ENCODE data around the gene EPO.
"Not testable (repeated sequence)": the region's sequence is repeated elsewhere in the genome, so short reads cannot be mapped to it uniquely, and the experiment has no call there.

EPO gene

DNA sequence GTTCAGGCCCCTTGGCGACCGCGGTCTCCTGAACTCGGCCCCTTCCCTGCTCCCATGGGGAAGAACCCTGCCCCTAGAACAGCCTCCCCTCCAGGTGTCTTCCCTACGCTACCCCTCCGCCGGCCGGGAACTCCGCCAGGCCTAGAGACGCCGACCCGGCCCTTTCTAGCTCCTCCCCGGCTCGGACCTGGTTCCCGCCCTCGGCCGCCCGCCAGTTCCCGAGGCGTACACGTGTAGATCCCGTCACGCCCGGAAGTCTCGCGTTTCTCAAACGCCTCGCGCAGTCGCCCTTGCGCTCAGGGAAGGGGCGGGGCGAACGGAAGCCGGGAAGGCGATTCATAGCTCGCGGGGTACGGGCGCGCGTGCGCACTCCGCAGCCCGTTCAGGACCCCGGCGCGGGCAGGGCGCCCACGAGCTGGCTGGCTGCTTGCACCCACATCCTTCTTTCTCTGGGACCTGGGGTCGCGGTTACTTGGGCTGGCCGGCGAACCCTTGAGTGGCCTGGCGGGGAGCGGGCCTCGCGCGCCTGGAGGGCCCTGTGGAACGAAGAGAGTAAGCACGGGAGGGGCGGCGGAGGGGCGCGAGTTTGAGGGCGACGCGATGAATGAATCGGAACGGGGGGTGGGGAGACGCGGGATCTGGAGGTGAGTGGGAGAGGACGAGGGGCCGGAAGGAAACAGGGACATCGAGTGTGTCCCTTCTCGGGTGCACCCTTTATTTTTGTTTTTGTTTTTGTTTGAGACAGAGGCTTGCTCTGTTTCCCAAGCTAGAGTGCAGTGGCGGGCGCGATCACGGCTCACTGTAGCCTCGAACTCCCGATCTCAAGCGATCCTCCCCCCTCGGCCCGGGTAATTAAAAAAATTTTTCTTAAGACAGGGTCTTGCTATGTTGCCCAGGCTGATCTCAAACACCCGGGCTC is 14.3 kb upstream of the EPO start, which contains the start of gene POP7:
POP7 (plus strand) TSS at position 369 of the 919 bp plus-strand sequence. CDS start 710 bp downstream, outside the sequence.
- H3K4me3 ChIP-seq (ENCODE audit: low read length in 2 of 2), result peak within 1 kb of the TSS; percentile 88 to 93

DNA sequence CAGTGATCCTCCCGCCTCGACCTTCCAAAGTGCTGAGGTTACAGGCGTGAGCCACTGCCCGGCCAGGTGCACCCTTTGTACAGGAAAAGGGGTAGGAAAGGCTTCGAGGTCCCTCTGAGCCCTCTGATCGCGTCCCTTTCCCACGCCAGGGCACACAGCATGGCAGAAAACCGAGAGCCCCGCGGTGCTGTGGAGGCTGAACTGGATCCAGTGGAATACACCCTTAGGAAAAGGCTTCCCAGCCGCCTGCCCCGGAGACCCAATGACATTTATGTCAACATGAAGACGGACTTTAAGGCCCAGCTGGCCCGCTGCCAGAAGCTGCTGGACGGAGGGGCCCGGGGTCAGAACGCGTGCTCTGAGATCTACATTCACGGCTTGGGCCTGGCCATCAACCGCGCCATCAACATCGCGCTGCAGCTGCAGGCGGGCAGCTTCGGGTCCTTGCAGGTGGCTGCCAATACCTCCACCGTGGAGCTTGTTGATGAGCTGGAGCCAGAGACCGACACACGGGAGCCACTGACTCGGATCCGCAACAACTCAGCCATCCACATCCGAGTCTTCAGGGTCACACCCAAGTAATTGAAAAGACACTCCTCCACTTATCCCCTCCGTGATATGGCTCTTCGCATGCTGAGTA is 13.5 kb upstream of the EPO start:
- Histone ChIP-seq H3K36me3 (ENCODE audit: control insufficient read depth in 2 of 2, insufficient read depth in 2 of 2, low read length in 2 of 2) (peaks cover 0 to 2% of the 10 kb centered on the region in 2 donors), H3K9ac (ENCODE audit: low read depth in 1 of 2, low read length in 2 of 2) (peak overlapping the region; percentile 79 to 83), H3K4me3 (ENCODE audit: low read length in 2 of 2) (peak overlapping the region; percentile 88 to 93), H3K27ac (ENCODE audit: low read depth in 2 of 2, low read length in 2 of 2) (peak overlapping the region in 1 of 2 donors; percentile 97), H3K4me1 (ENCODE audit: control insufficient read depth in 2 of 2, insufficient read depth in 2 of 2, low read length in 2 of 2) (peaks cover 13 to 15% of the 10 kb centered on the region in 2 donors), H3K27me3 (ENCODE audit: control insufficient read depth in 2 of 2, insufficient read depth in 2 of 2, low read length in 2 of 2) (no peaks in the 10 kb centered on the region), H3K9me3 (ENCODE audit: control insufficient read depth in 2 of 2, low read length in 2 of 2) (no peaks in the 10 kb centered on the region)

More for the DNA sequence above, 14.3 kb upstream of the EPO start, which contains the start of gene POP7:
- H3K36me3 ChIP-seq (ENCODE audit: control insufficient read depth in 2 of 2, insufficient read depth in 2 of 2, low read length in 2 of 2), result peaks cover 0 to 2% of the 10 kb centered on the region in 2 donors
- H3K4me1 ChIP-seq (ENCODE audit: control insufficient read depth in 2 of 2, insufficient read depth in 2 of 2, low read length in 2 of 2), result peaks cover 13 to 15% of the 10 kb centered on the region in 2 donors
- no peaks in the 10 kb centered on the region for H3K9me3 ChIP-seq (ENCODE audit: control insufficient read depth in 2 of 2, low read length in 2 of 2)
- peak within 1 kb of the TSS; percentile 79 to 97 for H3K9ac ChIP-seq (ENCODE audit: low read depth in 1 of 2, low read length in 2 of 2)
- no peaks in the 10 kb centered on the region for H3K27me3 ChIP-seq (ENCODE audit: control insufficient read depth in 2 of 2, insufficient read depth in 2 of 2, low read length in 2 of 2)
- peak within 1 kb of the TSS; percentile 85 to 97 for H3K27ac ChIP-seq (ENCODE audit: low read depth in 2 of 2, low read length in 2 of 2)

DNA sequence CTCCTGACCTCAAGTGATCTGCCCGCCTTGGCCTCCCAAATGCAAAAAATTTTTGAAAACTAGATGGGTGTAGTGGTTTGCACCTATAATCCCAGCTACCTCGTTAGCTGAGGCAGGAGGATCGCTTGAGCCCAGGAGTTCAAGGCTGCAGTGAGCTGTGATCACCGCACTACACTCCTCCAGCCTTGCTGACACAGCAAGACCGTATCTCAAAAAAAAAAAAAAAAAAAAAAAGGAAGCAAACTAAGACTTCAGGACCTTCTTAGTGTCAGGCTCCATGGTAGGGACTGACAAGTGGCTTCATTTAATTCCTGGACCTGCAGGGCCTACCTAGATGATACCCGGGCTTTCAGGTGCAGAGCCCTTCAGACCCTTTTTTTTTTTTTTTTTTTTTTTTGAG is 11.9 kb upstream of the EPO start:
- Histone ChIP-seq H3K36me3 (ENCODE audit: control insufficient read depth in 2 of 2, insufficient read depth in 2 of 2, low read length in 2 of 2) (peaks cover 0 to 2% of the 10 kb centered on the region in 2 donors), H3K9ac (ENCODE audit: low read depth in 1 of 2, low read length in 2 of 2) (no peak overlapping the region), H3K27me3 (ENCODE audit: control insufficient read depth in 2 of 2, insufficient read depth in 2 of 2, low read length in 2 of 2) (no peaks in the 10 kb centered on the region), H3K9me3 (ENCODE audit: control insufficient read depth in 2 of 2, low read length in 2 of 2) (no peaks in the 10 kb centered on the region), H3K4me3 (ENCODE audit: low read length in 2 of 2) (no peak overlapping the region), H3K4me1 (ENCODE audit: control insufficient read depth in 2 of 2, insufficient read depth in 2 of 2, low read length in 2 of 2) (peaks cover 13 to 15% of the 10 kb centered on the region in 2 donors), H3K27ac (ENCODE audit: low read depth in 2 of 2, low read length in 2 of 2) (no peak overlapping the region)

DNA sequence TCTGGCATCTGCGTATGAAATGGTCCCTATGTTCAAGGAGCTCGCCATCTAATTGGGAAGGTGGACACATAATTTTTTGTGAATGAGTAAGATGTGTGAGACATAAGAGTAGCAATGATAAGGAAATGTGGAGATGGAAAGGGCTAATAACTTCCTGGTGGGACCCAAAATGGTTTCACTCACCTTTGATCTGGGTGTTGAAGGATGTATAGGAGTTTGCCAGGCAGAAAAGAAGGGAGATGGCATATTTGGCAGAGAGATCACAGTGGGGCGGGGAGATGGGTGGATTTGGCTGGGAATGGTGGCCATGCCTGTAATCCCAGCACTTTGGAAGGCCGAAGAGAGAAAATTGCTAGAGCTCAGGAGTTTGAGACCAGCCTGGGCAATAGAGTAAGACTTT is 9.8 kb upstream of the EPO start:
- no peaks in the 10 kb centered on the region for H3K9me3 ChIP-seq (ENCODE audit: control insufficient read depth in 2 of 2, low read length in 2 of 2)
- H3K27ac ChIP-seq (ENCODE audit: low read depth in 2 of 2, low read length in 2 of 2), result no peak overlapping the region
- H3K4me3 ChIP-seq (ENCODE audit: low read length in 2 of 2), result no peak overlapping the region
- H3K27me3 ChIP-seq (ENCODE audit: control insufficient read depth in 2 of 2, insufficient read depth in 2 of 2, low read length in 2 of 2), result no peaks in the 10 kb centered on the region
- no peak overlapping the region for H3K9ac ChIP-seq (ENCODE audit: low read depth in 1 of 2, low read length in 2 of 2)
- H3K4me1 ChIP-seq (ENCODE audit: control insufficient read depth in 2 of 2, insufficient read depth in 2 of 2, low read length in 2 of 2), result peaks cover 8% of the 10 kb centered on the region in 2 donors
- H3K36me3 ChIP-seq (ENCODE audit: control insufficient read depth in 2 of 2, insufficient read depth in 2 of 2, low read length in 2 of 2), result peaks cover 0 to 2% of the 10 kb centered on the region in 2 donors

DNA sequence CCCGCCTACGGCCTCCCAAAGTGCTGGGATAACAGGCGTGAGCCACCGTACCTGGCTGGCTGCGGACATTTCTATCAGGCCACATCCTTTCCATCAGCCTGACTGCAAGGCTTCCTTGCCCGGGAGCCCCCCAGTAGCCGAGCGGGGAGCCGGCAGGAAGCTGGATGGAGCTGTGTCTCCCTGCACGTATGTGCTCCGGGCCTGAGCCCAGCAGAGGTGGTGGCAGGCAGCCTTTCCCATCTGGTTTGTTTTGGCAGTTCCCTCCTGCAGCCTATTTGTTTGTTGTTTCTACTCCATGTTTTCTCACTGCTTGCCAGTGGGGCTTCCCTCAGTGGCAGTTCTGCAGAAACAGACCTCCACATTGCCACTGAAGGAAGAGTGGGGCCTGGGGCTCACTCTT is 8.9 kb upstream of the EPO start:
- no peak overlapping the region for H3K9ac ChIP-seq (ENCODE audit: low read depth in 1 of 2, low read length in 2 of 2)
- no peaks in the 10 kb centered on the region for H3K9me3 ChIP-seq (ENCODE audit: control insufficient read depth in 2 of 2, low read length in 2 of 2)
- H3K27ac ChIP-seq (ENCODE audit: low read depth in 2 of 2, low read length in 2 of 2), result no peak overlapping the region
- H3K4me1 ChIP-seq (ENCODE audit: control insufficient read depth in 2 of 2, insufficient read depth in 2 of 2, low read length in 2 of 2), result peaks cover 8% of the 10 kb centered on the region in 2 donors
- H3K4me3 ChIP-seq (ENCODE audit: low read length in 2 of 2), result no peak overlapping the region
- H3K27me3 ChIP-seq (ENCODE audit: control insufficient read depth in 2 of 2, insufficient read depth in 2 of 2, low read length in 2 of 2), result no peaks in the 10 kb centered on the region
- H3K36me3 ChIP-seq (ENCODE audit: control insufficient read depth in 2 of 2, insufficient read depth in 2 of 2, low read length in 2 of 2), result peaks cover 0 to 2% of the 10 kb centered on the region in 2 donors

DNA sequence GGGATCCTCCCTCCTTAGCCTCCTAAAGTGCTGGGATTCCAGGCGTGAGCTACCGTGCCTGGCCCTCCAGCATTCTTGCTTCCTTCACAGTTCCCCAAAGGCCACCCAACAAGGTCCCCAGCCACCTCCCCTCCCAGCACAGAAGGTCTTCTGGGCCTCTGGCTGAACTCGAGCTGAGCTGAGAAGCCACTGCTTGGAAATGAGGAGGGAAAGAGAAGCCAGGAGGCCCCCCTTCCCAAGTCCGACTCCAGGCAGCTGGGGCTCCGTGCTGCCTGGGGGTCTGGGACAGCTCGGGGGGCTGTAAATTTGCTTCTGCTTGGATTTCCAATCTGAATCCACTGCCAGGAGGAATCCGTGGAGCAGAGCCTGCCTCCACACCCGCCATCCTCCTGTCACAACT is 5.5 kb upstream of the EPO start:
- H3K4me3 ChIP-seq (ENCODE audit: low read length in 2 of 2), result no peak overlapping the region
- peaks cover 0 to 3% of the 10 kb centered on the region in 2 donors for H3K4me1 ChIP-seq (ENCODE audit: control insufficient read depth in 2 of 2, insufficient read depth in 2 of 2, low read length in 2 of 2)
- H3K9ac ChIP-seq (ENCODE audit: low read depth in 1 of 2, low read length in 2 of 2), result no peak overlapping the region
- no peaks in the 10 kb centered on the region for H3K36me3 ChIP-seq (ENCODE audit: control insufficient read depth in 2 of 2, insufficient read depth in 2 of 2, low read length in 2 of 2)
- peaks cover 4 to 5% of the 10 kb centered on the region in 2 donors for H3K27me3 ChIP-seq (ENCODE audit: control insufficient read depth in 2 of 2, insufficient read depth in 2 of 2, low read length in 2 of 2)
- H3K9me3 ChIP-seq (ENCODE audit: control insufficient read depth in 2 of 2, low read length in 2 of 2), result no peaks in the 10 kb centered on the region
- H3K27ac ChIP-seq (ENCODE audit: low read depth in 2 of 2, low read length in 2 of 2), result no peak overlapping the region

DNA sequence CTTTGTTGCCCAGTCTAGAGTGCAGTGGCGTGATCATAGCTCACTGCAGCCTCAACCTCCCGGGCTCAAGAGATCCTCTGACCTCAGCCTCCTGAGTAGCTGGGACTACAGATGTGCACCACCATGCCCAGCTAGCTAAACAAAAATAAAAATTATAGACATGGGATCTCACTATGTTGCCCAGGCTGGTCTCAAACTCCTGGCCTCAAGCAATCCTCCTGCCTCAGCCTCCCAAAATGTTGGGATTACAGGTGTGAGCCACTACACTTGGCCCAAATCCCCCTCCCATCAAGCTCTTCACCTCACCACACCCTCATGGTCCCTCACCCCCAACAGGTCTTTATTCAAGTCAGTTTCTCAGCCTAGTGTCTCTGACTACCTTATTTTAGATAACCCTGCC is 3.2 kb upstream of the EPO start:
- H3K9ac ChIP-seq (ENCODE audit: low read depth in 1 of 2, low read length in 2 of 2); H3K27ac ChIP-seq (ENCODE audit: low read depth in 2 of 2, low read length in 2 of 2); H3K4me1 ChIP-seq (ENCODE audit: control insufficient read depth in 2 of 2, insufficient read depth in 2 of 2, low read length in 2 of 2); H3K36me3 ChIP-seq (ENCODE audit: control insufficient read depth in 2 of 2, insufficient read depth in 2 of 2, low read length in 2 of 2); H3K4me3 ChIP-seq (ENCODE audit: low read length in 2 of 2); H3K9me3 ChIP-seq (ENCODE audit: control insufficient read depth in 2 of 2, low read length in 2 of 2): not testable (repeated sequence)
- H3K27me3 ChIP-seq (ENCODE audit: control insufficient read depth in 2 of 2, insufficient read depth in 2 of 2, low read length in 2 of 2), result peaks cover 21 to 24% of the 10 kb centered on the region in 2 donors

DNA sequence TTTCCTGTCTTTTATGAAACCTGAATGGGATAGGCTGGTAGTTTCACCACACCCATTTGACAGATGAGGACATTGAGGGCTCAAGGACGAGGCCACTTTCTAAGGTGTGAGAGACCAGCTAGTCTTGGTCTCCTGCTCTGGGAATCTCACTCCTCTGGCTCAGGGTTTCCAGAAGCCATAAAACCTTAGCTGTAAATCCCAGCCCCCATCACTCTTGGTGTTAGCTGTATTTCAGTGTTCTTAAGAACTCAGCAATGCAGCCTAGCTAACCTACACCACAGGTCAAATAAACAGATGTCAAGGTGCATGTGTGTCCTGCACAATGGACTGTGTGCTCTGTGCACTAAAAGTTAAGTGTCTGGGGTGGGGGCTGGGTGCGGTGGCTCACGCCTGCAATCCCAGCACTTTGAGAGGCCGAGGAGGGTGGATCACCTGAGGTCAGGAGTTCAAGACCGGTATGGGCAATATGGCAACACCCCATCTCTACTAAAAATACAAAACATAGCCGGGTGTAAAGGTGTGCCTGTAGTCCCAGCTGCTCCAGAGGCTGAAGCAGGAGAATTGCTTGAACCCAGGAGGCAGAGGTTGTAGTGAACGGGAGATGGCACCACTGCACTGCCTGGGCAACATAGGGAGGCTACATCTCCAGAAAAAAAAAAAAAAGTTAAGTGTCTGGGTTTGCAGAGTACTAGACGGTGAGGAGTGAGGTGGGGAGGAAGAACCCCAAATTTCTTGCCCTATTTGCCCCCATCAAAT is 567 bp upstream of the EPO start:
- Histone ChIP-seq H3K4me1 (ENCODE audit: control insufficient read depth in 2 of 2, insufficient read depth in 2 of 2, low read length in 2 of 2) (peaks cover 0 to 3% of the 10 kb centered on the region in 2 donors), H3K9me3 (ENCODE audit: control insufficient read depth in 2 of 2, low read length in 2 of 2) (no peaks in the 10 kb centered on the region), H3K27ac (ENCODE audit: low read depth in 2 of 2, low read length in 2 of 2) (no peak overlapping the region), H3K9ac (ENCODE audit: low read depth in 1 of 2, low read length in 2 of 2) (no peak overlapping the region), H3K27me3 (ENCODE audit: control insufficient read depth in 2 of 2, insufficient read depth in 2 of 2, low read length in 2 of 2) (peaks cover 30 to 34% of the 10 kb centered on the region in 2 donors), H3K4me3 (ENCODE audit: low read length in 2 of 2) (no peak overlapping the region), H3K36me3 (ENCODE audit: control insufficient read depth in 2 of 2, insufficient read depth in 2 of 2, low read length in 2 of 2) (no peaks in the 10 kb centered on the region)

DNA sequence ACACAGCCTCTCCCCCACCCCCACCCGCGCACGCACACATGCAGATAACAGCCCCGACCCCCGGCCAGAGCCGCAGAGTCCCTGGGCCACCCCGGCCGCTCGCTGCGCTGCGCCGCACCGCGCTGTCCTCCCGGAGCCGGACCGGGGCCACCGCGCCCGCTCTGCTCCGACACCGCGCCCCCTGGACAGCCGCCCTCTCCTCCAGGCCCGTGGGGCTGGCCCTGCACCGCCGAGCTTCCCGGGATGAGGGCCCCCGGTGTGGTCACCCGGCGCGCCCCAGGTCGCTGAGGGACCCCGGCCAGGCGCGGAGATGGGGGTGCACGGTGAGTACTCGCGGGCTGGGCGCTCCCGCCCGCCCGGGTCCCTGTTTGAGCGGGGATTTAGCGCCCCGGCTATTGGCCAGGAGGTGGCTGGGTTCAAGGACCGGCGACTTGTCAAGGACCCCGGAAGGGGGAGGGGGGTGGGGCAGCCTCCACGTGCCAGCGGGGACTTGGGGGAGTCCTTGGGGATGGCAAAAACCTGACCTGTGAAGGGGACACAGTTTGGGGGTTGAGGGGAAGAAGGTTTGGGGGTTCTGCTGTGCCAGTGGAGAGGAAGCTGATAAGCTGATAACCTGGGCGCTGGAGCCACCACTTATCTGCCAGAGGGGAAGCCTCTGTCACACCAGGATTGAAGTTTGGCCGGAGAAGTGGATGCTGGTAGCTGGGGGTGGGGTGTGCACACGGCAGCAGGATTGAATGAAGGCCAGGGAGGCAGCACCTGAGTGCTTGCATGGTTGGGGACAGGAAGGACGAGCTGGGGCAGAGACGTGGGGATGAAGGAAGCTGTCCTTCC is 620 bp downstream of the EPO start:
- no peak overlapping the region for H3K27ac ChIP-seq (ENCODE audit: low read depth in 2 of 2, low read length in 2 of 2)
- no peaks in the 10 kb centered on the region for H3K36me3 ChIP-seq (ENCODE audit: control insufficient read depth in 2 of 2, insufficient read depth in 2 of 2, low read length in 2 of 2)
- H3K4me1 ChIP-seq (ENCODE audit: control insufficient read depth in 2 of 2, insufficient read depth in 2 of 2, low read length in 2 of 2), result peaks cover 3 to 5% of the 10 kb centered on the region in 2 donors
- H3K4me3 ChIP-seq (ENCODE audit: low read length in 2 of 2), result no peak overlapping the region
- H3K9ac ChIP-seq (ENCODE audit: low read depth in 1 of 2, low read length in 2 of 2), result no peak overlapping the region
- peaks cover 30 to 34% of the 10 kb centered on the region in 2 donors for H3K27me3 ChIP-seq (ENCODE audit: control insufficient read depth in 2 of 2, insufficient read depth in 2 of 2, low read length in 2 of 2)
- no peaks in the 10 kb centered on the region for H3K9me3 ChIP-seq (ENCODE audit: control insufficient read depth in 2 of 2, low read length in 2 of 2)

Data from mucosa of rectum (tissue), 2 donors.